CD1c-positive myeloid dendritic cell (primary cell): ENCODE measurements around the gene WNK3.
"Not testable (repeated sequence)": the region's sequence is repeated elsewhere in the genome, so short reads cannot be mapped to it uniquely, and the experiment has no call there.

Experiments used
- DNase-seq: peaks from one replicate; pipeline ENCODE4 v3.0.0-alpha.2; 2016; ENCODE audit errors: extremely low spot score

Gene WNK3

DNA sequence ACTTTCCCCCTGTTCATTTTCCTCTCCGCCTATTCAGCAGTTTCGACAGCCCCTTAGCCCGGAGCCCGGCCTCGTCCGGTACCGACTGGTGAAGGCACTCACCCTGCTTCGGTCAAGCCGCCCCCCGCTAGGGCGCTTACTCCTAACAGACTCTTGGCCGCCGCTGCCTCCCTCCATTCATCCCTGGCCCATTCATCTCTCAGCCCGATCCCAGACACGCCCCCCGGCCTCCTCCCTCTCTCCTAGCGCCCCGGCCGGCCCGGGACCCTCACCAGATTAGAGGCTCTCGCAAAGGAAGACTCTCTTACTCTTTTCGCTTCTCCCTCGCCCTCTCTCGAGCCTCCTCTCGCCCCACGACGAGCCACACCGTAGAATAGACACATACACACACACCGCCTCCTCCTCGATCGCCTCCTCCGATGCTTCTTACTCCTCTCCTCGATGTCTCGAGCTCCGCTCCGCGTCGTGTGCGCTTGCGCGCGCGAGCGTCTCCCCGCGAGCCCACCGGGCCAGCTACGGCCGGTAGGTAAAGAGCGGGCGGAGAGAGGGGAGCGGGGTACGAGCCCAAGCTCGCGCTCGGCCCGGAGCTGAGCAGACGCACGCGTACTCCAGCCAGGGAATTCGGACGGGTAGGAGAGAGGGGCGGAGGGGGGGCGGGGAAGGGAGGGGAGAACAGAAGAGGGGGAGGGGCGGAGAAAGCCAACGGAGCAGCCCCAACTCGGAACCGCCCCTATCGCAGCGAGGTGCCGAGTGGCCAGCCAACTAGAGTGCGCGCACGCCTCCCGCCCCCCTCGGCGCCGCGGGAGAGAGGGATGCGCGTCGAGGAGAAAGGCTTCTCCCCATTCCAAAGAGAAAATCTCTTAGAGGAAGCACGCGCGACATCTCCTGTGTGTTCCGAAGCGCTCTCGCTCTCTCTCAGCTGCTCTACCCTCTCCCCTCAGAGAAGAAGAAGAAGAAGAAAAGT lies at the start of gene WNK3:
WNK3 (minus strand) TSS at position 633 of the 964 bp plus-strand sequence.
- peak; percentile 1 for DNase-seq

DNA sequence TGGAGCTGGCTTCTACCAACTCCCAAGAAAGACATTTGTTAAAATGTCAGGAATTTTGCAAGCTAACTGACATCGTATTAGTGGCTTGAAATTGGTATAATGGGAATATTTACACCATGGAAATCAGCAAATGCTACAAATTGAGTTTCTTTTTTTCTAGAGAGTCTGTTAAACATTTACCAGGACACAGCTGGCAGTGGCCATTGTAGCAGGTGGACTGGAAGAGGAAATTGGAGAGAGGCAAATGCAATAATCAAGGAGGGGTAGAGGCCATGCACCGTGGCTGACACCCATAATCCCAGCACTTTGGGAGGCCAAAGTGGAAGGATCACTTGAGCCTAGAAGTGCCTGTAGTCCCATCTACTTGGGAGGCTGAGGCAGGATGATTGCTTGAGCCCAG lies 49.4 kb upstream of the WNK3 start:
- no peak for DNase-seq

DNA sequence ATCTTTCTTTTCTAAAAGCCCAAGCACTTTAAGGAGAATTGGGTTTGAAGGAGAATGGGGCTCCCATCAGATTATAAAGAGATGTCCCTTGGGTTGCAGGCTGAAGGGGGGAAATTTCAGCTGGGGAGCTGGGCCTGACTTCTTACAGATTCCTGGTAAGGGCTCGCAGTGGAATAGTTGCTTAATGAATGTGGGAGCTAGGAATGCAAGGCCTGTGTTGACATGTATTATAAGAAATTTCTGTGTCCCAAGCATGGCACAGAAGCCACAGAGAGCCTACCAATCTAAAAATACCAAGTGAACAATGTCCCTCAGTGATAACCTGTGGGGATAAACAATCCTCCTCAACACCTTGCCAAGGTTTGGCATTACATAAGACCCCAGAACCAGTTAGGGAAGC lies 39.3 kb upstream of the WNK3 start:
- DNase-seq = no peak

DNA sequence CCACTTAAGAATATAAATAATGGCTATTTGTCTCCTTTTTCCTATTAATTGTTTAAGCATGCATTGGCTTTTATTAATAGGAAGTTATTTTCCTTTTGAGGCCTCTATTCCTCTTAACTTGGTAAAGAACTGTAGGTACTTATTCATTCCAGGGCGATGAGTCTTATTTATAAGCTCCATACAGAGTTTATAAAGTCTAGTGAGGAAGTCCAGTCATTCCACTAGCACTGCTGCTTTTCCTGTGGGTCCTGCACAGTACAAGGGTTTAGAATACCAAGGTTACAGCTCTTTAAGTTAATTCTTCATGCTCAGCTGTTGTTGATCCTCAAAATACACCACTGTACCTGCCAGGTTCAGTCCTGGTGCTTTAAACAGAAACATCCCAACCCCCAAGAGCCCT lies 28.5 kb upstream of the WNK3 start:
- no peak for DNase-seq

DNA sequence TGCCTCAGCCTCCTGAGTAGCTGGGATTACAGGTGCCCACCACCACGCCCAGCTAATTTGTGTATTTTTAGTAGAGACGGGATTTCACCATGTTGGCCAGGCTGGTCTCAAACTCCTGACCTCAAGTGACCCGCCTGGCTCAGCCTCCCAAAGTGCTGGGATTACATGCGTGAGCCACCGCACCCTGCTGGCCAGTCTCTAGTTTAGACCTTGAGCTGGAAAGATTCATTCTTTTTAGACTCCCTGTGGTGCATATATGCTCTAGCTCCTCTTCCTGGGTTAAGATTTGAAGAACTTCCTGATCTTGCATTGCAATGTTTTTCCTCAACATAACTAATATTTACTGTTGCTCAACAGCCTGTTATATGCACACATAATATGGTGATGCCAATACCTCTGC lies 26.8 kb upstream of the WNK3 start:
- not testable (repeated sequence) for DNase-seq

DNA sequence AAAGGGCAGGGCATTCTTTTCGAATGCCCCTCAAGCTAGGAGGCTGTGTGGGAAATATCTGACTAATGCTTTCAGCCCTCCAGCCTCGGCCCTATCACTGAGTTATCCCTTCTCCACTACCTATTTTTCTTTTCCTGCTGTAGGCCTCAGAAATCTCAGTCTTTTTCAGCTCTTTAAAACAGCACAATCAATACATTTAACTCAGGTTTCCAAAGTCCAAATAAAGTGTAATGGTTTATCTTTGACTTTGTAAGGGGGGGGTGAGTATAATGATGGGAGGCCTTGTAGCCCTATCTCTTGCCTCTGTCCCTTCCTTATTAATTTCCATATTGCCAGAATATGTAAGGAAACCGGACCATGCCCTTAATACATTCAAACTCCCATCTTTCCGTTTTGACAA lies 1.6 kb upstream of the WNK3 start:
- no peak for DNase-seq

DNA sequence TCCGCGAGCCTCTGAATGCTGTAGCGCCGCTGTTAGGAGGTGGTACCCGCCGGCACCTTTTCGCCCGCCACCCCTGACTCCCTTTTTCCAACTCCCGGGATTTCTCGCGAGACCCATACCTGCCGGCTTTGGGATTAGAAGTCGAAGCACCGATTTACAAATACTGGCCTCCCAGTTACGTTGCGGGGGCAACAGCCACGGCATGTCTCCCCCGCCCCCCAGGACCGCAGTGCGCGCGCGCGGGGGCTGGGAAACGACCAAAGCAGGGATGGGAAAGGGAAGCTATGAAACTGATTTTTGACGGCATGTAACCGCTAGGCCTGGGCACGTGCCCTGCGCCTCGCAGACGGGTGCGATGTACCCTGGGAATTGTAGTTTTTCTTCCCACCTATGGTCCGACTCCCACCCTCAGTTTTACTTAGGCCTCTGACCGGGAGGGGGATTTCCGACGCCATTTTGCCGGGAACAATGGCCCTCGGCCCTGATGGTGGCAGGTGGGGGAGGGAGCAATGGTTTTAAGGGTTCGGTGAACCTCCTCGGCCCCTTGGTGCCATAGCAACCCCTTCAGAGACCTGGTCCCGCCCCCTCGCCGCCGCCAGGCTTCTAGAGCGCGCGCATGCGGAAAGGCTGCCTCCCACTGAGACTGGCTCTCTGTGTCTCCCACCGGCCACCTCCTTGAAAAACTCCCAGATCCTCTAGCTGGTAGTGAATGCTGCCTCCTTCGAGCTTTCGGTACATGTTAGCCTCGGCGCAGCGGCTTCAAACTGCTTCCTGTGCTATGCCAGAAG lies 772 bp upstream of the WNK3 start:
- DNase-seq = no peak

DNA sequence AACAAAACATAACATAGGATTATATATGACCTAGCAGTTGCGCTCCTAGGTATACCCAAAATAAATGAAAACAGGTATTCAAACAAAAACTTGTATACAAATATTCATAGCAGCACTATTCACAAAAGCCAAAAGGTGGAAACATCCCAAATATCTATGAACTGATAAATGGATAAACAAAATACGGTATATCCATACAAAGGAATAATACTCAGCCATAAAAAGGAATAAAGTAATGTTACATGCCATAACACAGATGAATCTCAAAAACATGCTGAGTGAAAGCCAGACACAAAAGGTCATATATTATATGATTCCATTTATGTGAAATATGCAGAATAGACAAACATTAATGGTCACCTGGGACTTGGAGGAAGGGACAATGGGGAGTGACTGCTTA lies 5.2 kb downstream of the WNK3 start:
- no peak for DNase-seq

DNA sequence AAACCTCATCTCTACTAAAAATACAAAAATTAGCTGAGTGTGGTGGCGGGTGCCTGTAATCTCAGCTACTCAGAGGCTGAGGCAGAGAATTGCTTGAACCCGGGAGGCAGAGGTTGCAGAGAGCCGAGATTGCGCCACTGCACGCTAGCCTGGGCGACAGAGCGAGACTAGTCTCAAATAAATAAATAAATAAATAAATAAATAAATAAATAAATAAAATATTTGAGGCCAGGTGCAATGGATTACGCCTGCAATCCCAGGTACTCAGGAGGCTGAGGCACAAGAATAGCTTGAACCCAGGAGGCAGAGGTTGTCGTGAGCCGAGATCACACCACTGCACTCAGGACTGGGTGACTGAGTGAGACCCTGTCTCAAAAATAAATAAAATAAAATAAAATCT lies 20.5 kb downstream of the WNK3 start:
- DNase-seq = not testable (repeated sequence)

DNA sequence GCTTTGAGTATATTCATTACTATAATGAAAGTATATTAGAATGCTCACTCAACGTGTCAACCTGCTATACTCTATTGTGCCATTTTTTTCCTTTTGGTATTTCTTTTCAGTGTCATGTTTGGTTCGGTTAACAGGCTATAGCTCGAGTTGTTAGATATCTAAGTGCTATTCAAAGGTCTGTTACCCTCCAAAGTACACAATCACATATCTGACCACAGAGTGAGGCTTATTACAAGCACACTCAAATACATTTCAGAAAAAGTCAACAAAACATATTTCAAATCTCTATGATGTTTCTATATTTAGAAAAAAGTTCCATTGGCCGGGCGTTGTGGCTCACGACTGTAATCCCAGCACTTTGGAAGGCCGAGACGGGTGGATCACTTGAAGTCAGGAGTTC lies 32.8 kb downstream of the WNK3 start:
- DNase-seq = no peak

DNA sequence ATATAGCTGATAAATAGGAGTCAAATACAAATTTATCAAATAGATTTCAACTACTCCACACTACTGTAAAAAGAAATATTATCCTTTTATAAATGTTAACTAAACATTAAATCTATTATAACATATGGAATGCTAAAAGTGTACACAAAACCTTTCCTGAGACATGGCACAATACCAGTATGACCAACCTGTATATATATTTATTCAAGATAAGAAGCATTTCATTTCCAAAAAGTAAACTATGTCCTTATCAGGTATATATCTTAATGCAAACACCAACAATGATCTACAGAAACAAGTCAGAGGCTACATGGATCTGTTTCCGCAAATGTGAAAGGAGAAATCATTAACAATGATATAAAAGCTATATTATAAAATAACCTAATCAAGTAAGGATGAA lies 37.8 kb downstream of the WNK3 start:
- no peak for DNase-seq

DNA sequence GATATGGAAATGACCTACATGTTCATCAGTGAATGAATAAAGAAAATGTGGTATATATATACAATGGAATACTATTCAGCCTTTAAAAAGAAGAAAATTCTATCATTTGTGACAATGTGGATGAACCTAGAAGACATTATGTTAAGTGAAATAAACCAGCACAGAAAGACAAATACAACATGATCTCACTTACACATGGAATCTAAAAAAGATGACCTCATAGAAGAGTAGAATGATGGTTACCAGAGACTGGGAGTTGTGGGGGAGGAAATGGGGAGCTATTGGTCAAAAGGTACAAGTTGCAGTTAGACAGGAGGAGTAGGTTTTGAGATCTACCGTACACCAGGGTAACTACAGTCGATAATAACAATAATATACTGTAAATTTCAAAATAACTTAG lies 51.5 kb downstream of the WNK3 start:
- DNase-seq = no peak

DNA sequence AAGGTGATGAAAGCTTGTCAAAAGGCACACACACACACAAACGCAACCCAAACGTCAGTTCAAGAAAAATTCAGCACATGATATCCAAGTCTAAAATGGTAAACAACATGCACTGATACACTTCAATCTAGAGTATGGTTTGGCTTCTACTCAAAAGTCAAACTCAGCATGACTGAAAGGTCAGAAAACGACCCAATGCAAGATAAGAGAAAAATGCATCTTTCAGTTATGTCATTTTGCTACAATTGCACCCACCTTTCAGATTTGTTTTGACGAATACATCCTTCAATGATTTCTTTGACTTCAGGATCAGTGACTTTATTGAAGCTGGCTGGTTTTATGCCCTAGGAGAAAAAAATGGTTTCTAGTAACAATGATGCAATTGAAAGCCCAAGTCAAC lies 56.3 kb downstream of the WNK3 start:
- no peak for DNase-seq

DNA sequence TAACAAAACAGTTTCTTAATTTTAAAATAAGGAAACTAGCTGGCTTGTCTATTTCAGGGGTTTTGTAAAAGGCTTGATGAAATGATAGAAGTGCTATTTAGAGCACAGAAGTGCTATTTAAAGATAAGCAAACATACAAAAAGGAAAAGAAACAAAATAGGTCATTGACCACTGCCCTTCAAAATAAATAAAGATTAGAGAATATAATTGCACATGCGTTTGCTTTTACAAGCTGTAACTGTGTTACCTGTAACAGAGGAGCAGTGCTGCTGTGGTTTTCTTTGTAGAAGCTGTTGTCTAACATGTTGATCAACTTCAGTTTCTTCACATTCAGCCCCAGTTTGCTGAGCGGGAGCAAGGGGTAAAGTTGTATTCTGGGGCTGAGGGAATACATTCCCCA lies 63.5 kb downstream of the WNK3 start:
- DNase-seq = no peak

DNA sequence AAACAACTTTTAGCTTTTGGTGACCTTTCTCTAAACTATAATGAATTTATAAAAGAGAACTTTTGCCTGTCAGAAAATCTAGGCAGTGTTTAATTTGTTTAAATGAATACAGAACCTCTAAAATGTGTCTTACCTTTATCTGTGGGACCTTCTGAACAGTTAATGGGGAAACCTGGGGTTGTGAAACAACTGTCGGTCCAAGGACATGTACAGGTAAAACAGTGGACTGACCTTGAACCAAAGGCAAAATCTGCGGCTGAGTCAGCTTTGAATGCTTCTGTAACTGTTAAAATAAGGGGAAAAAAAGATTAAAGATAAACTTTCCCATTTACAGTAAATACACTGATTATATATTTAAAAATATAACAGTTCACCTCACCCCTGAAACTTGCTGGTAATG lies 65.1 kb downstream of the WNK3 start:
- DNase-seq = no peak

DNA sequence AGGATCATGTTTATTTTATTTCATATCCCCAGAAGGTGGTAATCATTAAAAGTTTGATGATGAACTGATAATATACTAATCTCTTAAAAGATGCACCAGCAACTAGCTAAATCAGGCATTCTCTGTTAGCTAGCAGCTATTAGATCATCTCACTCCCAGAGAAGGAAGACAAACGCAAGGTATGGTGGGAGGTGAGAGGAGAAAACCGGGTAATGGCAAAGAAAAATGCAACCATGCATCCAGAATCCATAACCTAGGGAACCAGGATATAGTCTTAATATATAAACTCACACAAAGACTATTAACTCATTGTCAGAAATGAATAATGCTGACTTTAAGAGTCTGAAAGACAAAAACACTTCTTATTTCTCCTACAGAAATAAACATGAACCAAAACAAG lies 66.1 kb downstream of the WNK3 start:
- no peak for DNase-seq

DNA sequence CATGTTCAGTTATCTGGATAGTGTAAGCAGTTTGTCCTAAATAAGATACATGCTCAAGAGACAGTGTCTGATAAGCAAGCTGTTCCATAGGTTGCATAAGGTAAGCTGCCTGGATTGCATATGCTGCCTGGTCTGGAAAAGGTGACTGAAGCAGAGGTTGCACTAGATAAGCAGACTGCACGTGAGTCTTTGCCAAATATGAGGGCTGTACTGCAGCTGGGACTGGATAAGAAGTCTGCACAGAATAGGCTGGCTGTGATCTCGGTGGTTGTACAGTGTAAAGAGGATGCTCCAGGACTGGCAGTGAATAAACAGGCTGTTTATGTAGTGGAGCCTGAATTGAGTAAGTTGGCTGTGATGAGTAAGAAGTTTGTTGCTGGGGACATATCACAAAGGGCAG lies 68.9 kb downstream of the WNK3 start:
- DNase-seq = no peak

DNA sequence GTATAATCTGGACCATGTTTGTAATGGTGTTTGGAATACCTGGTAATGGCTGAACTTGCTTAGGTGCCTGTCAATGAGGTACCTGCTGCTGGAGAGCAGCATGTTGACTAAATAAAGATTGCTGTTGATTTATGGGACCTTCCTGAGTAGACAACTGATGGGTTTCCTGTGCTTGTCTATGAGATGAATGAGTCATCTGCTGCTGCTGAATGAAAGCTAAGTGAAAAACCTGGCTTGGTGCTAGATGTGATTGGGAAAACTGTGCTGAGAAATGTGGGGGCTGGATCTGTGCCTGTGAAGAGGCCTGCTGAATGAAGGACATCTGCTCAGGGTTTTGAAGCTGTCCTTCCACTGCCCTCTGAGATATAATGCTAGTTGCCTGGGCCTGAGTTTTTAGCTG lies 69.6 kb downstream of the WNK3 start:
- no peak for DNase-seq

DNA sequence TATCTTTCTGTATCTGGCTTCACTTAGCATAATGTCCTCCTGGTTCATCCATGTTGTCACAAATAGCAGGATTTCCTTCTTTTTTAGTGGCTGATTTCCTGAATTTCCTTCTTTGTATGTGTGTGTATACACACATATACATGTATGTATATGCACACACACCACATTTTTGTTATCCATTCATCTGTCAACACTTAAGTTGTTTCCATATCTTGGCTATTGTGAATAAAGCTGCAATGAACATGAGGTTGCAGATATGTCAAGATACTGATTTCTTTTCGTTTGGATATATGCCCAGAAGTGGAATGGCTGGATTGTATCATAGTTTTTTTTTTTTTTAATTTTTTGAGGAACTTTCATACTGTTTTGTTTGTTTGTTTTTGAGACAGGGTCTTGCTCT lies 76.2 kb downstream of the WNK3 start:
- no peak for DNase-seq

DNA sequence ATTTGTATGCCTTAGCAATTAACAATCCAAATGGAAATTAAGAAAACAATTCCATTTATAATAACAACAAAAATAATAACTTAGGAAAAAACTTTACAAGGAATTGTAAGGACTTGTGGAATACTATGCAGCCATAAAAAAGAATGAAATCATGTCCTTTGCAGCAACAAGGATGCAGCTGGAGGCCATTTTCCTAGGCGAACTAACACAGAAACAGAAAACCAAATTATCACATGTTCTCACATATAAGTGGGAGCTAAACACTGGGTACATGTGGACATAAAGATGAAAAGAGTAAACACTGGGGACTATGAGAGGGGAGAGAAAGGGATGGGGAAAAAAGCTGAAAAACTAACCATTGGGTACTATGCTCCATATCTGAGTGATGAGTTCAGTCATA lies 77.4 kb downstream of the WNK3 start:
- no peak for DNase-seq

DNA sequence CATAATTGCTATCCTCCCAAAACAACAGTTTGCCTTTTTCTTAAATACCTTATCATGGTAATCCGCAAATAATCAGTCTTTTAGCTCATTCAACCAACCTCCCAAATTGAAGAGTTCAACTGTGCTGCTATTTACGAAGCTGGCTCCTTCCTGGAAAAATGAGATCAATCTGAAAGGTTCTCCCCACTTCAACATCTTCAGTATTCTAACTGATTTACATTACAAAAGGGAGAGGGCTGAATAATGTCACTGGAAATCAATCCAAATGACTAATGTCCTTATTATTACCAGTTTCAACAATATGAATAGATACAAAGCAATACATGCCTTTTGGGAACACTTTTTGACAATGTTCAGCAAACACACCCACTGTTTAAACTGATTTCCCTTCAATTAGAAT lies 86.2 kb downstream of the WNK3 start:
- no peak for DNase-seq

DNA sequence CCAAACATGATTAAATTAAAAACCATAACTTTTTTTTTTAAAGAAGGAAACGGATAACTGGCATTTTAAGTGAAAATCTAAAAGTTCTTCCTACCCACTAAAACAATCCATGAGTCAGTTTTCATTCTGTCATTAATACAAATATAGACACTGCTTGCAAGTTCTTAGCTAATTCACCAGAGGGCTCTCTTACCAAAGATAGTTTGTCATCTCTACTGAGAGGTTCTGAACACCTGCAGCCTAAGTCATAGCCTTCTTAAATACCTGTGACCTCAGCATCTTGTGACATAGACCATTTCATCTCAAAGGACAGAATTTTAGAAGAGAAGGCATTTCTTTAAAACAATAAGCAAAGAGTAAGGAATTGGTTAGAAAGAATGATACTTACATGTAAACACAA lies 109.5 kb downstream of the WNK3 start:
- DNase-seq = no peak

DNA sequence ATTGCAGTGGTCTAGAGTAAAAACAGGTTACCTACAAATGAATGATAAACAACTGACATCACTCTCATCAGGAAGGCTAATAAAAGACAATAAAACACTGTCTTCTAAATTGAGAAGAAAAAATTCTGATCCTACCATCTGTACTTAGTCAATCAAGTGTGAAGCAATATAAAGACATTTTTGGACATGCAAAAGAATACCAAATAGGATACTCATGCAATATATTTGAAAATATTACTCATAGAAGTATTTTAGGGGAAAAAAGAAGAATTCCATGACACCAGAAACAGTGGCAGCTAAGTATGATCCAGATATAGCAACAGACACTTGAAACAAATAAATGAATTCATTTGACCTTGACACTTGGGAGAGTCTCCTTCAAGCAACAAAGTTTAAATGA lies 111.0 kb downstream of the WNK3 start:
- DNase-seq = no peak
